K562 (cell line): ENCODE data around the gene NIPAL3. TPM values are rescaled to one million over a fixed set of nuclear protein-coding genes. Genes with fewer than 3 reads are reported as not detected.

Experiments used
- ATAC-seq: fragments of 200-7000 bp; cut with Tn5 transposase; 3 replicates; pipeline ENCODE4 v1.9.1; 2020; ENCODE audit warnings: moderate library complexity
- BruUV-seq: library from RNA; stranded (reverse); fragments of 400-500 nt; replicated peaks from 2 replicates; lab custom pipeline; 2021; lab: Mats Ljungman, UMichigan
- CTCF ChIA-PET: fragments of 300-600 bp; formaldehyde crosslinking; extraction: SDS; loops from one replicate; lab custom pipeline; 2021; ENCODE audit warnings: low intra/inter-chr PET ratio; lab: Yijun Ruan, JAX
- POLR2A ChIA-PET: fragments of 300-600, 350-650 bp; sonication (Branson Sonifier 250); formaldehyde crosslinking; extraction: SDS; loops from one replicate; lab custom pipeline; 2021; ENCODE audit warnings: antibody characterized with exemption, inconsistent platforms; lab: Yijun Ruan, JAX
- DNase-seq, 4 experiments: peaks; one replicate each; pipeline versions ENCODE4 v3.0.0 to v3.0.0-alpha.2; 2011 to 2018; ENCODE audit warnings: low spot score in 3 of 4, mixed read lengths in 3 of 4; ENCODE audit errors: extremely low read depth in 1 of 4
- FAIRE-seq: peaks from 2 replicates; lab custom pipeline; 2011; peaks lifted over from hg19 to GRCh38; lab: Jason Lieb, UNC
- H2AFZ ChIP-seq: 2 replicates; pipeline ENCODE4 v1.6.0; 2011; ENCODE audit warnings: low read depth, low read length, control low read depth, inconsistent platforms
- H3K27ac ChIP-seq: fragments of 200-600 bp; 3 replicates; pipeline ENCODE4 v1.8.0; 2011; ENCODE audit warnings: low read depth, mild to moderate bottlenecking, control low read depth, inconsistent platforms, low read length, moderate library complexity, mixed read lengths; ENCODE audit errors: extremely low read depth
- H3K27me3 ChIP-seq, 2 experiments: fragments of 300-600 bp in 1 of 2; 2 replicates in 1 of 2; 3 replicates in 1 of 2; pipeline versions ENCODE4 v1.6.0 to v1.8.0; 2011; ENCODE audit warnings: inconsistent platforms in 2 of 2, low read length in 2 of 2, mild to moderate bottlenecking in 1 of 2, mixed read lengths in 1 of 2, moderate library complexity in 1 of 2; ENCODE audit not compliant: control insufficient read depth in 2 of 2, insufficient read depth in 2 of 2
- H3K36me3 ChIP-seq: fragments of 300-600 bp; 3 replicates; pipeline ENCODE4 v1.8.0; 2011; ENCODE audit warnings: mild to moderate bottlenecking, low read length, inconsistent platforms; ENCODE audit not compliant: control insufficient read depth, insufficient read depth
- H3K4me1 ChIP-seq, 2 experiments: fragments of 200-600 bp in 1 of 2; replicated peaks in 1 of 2; 2 replicates in 1 of 2; 3 replicates in 1 of 2; pipeline versions ENCODE4 v1.5.1 to v1.8.0; 2011; ENCODE audit warnings: inconsistent platforms in 2 of 2, low read length in 2 of 2, mild to moderate bottlenecking in 1 of 2, mixed read lengths in 1 of 2, moderate library complexity in 1 of 2; ENCODE audit not compliant: control insufficient read depth in 2 of 2, insufficient read depth in 2 of 2
- H3K4me2 ChIP-seq: 2 replicates; pipeline ENCODE4 v1.6.1; 2011; ENCODE audit warnings: low read length, control low read depth, inconsistent platforms, mixed read lengths; ENCODE audit not compliant: insufficient read depth
- H3K4me3 ChIP-seq: fragments of 200-600 bp; sonication (generic), shearing (Covaris generic); 2 replicates; pipeline ENCODE4 v1.5.1; 2016; ENCODE audit warnings: control low read depth, inconsistent platforms
- H3K79me2 ChIP-seq: fragments of 200-600 bp; 3 replicates; pipeline ENCODE4 v1.8.0; 2011; ENCODE audit warnings: low read length, inconsistent platforms; ENCODE audit not compliant: control insufficient read depth, insufficient read depth
- H3K9ac ChIP-seq, 2 experiments: 2 replicates each; pipeline versions ENCODE4 v1.6.0 to v1.6.1; 2011; ENCODE audit warnings: low read depth in 2 of 2, low read length in 2 of 2, control low read depth in 1 of 2, inconsistent platforms in 1 of 2, mild to moderate bottlenecking in 1 of 2, mixed read lengths in 1 of 2; ENCODE audit not compliant: insufficient read depth in 1 of 2
- H3K9me1 ChIP-seq: one replicate; pipeline ENCODE4 v1.6.0; 2011; ENCODE audit warnings: inconsistent platforms, mild to moderate bottlenecking, low read length, moderate library complexity; ENCODE audit not compliant: control insufficient read depth, insufficient read depth
- H3K9me3 ChIP-seq: replicated peaks from 2 replicates; pipeline ENCODE4 v1.5.1; 2011; ENCODE audit warnings: low read depth, low read length, inconsistent platforms; ENCODE audit not compliant: control insufficient read depth, insufficient read depth
- H4K20me1 ChIP-seq: replicated peaks from 2 replicates; pipeline ENCODE4 v1.6.1; 2011; ENCODE audit warnings: low read length, inconsistent platforms, mixed read lengths; ENCODE audit not compliant: control insufficient read depth, insufficient read depth
- CBX1 ChIP-seq: sonication (generic); IDR thresholded peaks from 2 replicates; pipeline ENCODE4 v1.6.1; 2016; ENCODE audit warnings: antibody characterized with exemption, low read depth, mild to moderate bottlenecking
- CHD1 ChIP-seq: fragments of 200-600 bp; sonication (generic); IDR thresholded peaks from one replicate; pipeline ENCODE4 v1.6.1; 2012; ENCODE audit warnings: mild to moderate bottlenecking, moderate library complexity, low read length, inconsistent platforms
- HDAC1 ChIP-seq, 2 experiments: fragments of 450-650 bp; IDR thresholded peaks; 2 replicates each; pipeline ENCODE4 v1.6.1; 2016 to 2017; ENCODE audit warnings: inconsistent platforms in 1 of 2, mild to moderate bottlenecking in 1 of 2, moderate library complexity in 1 of 2
- ILF3 ChIP-seq: fragments of 450-650 bp; IDR thresholded peaks from 2 replicates; pipeline ENCODE4 v1.6.1; 2018; ENCODE audit warnings: antibody characterized with exemption, mild to moderate bottlenecking, moderate library complexity, borderline replicate concordance
- MAFG ChIP-seq: fragments of 450-650 bp; conservative IDR thresholded peaks from 2 replicates; pipeline ENCODE4 v1.6.1; 2016; ENCODE audit warnings: missing genetic modification characterization, missing compliant biosample characterization
- MAFK ChIP-seq: IDR thresholded peaks from 2 replicates; pipeline ENCODE4 v1.6.1; 2011; ENCODE audit warnings: low read length, improper control_type of control experiment
- MTA1 ChIP-seq: fragments of 450-650 bp; IDR thresholded peaks from 2 replicates; pipeline ENCODE4 v1.6.1; 2017; ENCODE audit warnings: borderline replicate concordance
- NR4A1 ChIP-seq, 2 experiments: fragments of 250-450 bp in 1 of 2; fragments of 450-650 bp in 1 of 2; sonication (Bioruptor Pico) in 1 of 2; IDR thresholded peaks; 2 replicates each; pipeline versions ENCODE4 v1.4.0 to v1.6.1; 2016 to 2020; ENCODE audit warnings: mild to moderate bottlenecking in 2 of 2, missing compliant biosample characterization in 1 of 2, missing genetic modification characterization in 1 of 2, moderate library complexity in 1 of 2
- POLR3A ChIP-seq: IDR thresholded peaks from 2 replicates; pipeline ENCODE4 v1.6.1; 2011; ENCODE audit warnings: borderline replicate concordance, mild to moderate bottlenecking, moderate library complexity; ENCODE audit not compliant: insufficient read length, insufficient read depth; ENCODE audit errors: extremely low read depth
- RBBP5 ChIP-seq: fragments of 200-600 bp; sonication (generic); IDR thresholded peaks from 2 replicates; pipeline ENCODE4 v1.6.1; 2012; ENCODE audit warnings: borderline replicate concordance, mild to moderate bottlenecking, low read length, control low read depth, inconsistent platforms; ENCODE audit not compliant: insufficient read depth, poor library complexity, severe bottlenecking
- SMAD3 ChIP-seq: fragments of 450-650 bp; formaldehyde crosslinking; conservative IDR thresholded peaks from 2 replicates; pipeline ENCODE4 v1.4.0; 2020; ENCODE audit warnings: mild to moderate bottlenecking
- TCF7L2 ChIP-seq: fragments of 150-350 bp; IDR thresholded peaks from 2 replicates; pipeline ENCODE4 v1.6.1; 2016; ENCODE audit warnings: low read depth, mild to moderate bottlenecking, low read length, moderate library complexity
- USF1 ChIP-seq: sonication (generic); formaldehyde crosslinking; IDR thresholded peaks from 2 replicates; pipeline ENCODE4 v1.9.0; 2022; ENCODE audit warnings: mild to moderate bottlenecking, missing genetic modification reagents
- YY1 ChIP-seq, 3 experiments: IDR thresholded peaks; 2 replicates each; pipeline ENCODE4 v1.6.1; 2011; ENCODE audit warnings: low read length in 2 of 3, mild to moderate bottlenecking in 2 of 3, moderate library complexity in 2 of 3, borderline replicate concordance in 1 of 3, control low read depth in 1 of 3, low read depth in 1 of 3; ENCODE audit not compliant: insufficient read depth in 3 of 3, insufficient replicate concordance in 2 of 3, control insufficient read depth in 1 of 3, insufficient read length in 1 of 3; ENCODE audit errors: extremely low read depth in 1 of 3
- ZBTB34 ChIP-seq: fragments of 250-450 bp; sonication (Bioruptor Pico); IDR thresholded peaks from 2 replicates; pipeline ENCODE4 v1.8.0; 2021; ENCODE audit warnings: mild to moderate bottlenecking, moderate library complexity
- ZNF316 ChIP-seq: fragments of 450-650 bp; IDR thresholded peaks from 2 replicates; pipeline ENCODE4 v1.6.1; 2016
- ZNF431 ChIP-seq: sonication (generic); formaldehyde crosslinking; IDR thresholded peaks from 2 replicates; pipeline ENCODE4 v1.8.0; 2022; ENCODE audit warnings: mild to moderate bottlenecking, missing genetic modification reagents
- WGBS: fragments of 100-300 bp; shearing (Covaris generic); methylation state at CpG from one replicate; pipeline ENCODE4 v1.1.6; 2016; ENCODE audit warnings: low coverage, mixed read lengths; ENCODE audit not compliant: insufficient coverage; ENCODE audit errors: missing lambda C conversion rate; 5-methylcytosine and 5-hydroxymethylcytosine counted together
- in situ Hi-C: fragments of 300-500 bp; cut with MboI; formaldehyde crosslinking; loops from 4 replicates; pipeline ENCODE4 v1.15.0; 2018; ENCODE audit warnings: inconsistent platforms, mixed read lengths
- intact Hi-C: fragments of 100-400 bp; cut with micrococcal nuclease; formaldehyde crosslinking; loops from 2 replicates; pipeline ENCODE4 v1.14.2; 2022
- polyA plus RNA-seq, 8 experiments: library from polyadenylated mRNA; depleted of rRNA in 4 of 8; stranded (reverse) in 5 of 8; unstranded in 3 of 8; fragments of >200 nt; fragmentation: Nextera tagmentation in 2 of 8; fragmentation: Illumina TruSeq in 1 of 8; extraction: Ambion mirVana in 2 of 8; extraction: Trizol in 1 of 8; gene quantifications; 2 replicates each; pipeline versions ENCODE4 v1.2.1 to v1.2.3, GENCODE V29; 2011 to 2014; ENCODE audit warnings: inconsistent platforms in 1 of 8, missing spikeins in 1 of 8
- total RNA-seq, 7 experiments: library from RNA; depleted of rRNA in 6 of 7; stranded (reverse); fragments of >200 nt in 6 of 7; fragmentation: Illumina TruSeq in 2 of 7; extraction: Trizol in 2 of 7; gene quantifications; 2 replicates each; pipeline versions ENCODE4 v1.2.1 to v1.2.3, GENCODE V29; 2011 to 2021; ENCODE audit warnings: low replicate concordance in 1 of 7

NIPAL3 gene
- total and polyA plus RNA-seq, 9 of the 15 experiments (the other 6 are each of a cell fraction or from before 2014, with no cell fraction given), result 10.5 to 26.3 (median 16.0) TPM

DNA sequence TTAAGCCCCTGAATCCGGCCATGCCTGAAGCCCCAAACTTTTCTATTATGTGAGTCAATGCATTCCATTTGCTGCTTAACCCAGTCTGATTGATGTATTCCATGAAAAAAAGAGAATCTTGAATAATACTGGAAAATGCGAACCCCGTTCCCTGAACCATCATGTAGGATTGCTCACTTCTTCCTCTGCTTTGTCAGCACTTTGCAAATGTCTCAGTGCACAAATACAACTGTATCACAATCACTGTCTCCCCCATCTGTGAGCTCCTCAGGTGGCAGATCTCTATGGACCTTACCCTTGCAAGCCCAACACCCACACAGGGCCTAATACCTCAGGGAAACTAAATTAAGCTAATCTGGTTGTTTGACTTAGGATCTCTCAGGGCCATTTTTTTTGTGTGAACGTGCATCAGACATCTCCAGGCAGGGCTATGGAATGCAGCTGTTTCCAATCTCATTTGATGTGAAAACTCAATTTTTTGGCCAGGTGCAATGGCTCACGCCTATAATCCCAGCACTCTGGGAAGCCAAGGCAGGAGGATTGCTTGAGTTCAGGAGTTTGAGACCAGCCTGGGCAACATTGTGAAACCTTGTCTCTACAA is 84.9 kb downstream of the NIPAL3 start (continued):
- TF ChIP-seq ZBTB34 (no peak), CBX1 (no peak), MAFG (peak; percentile 62), MTA1 (no peak), MAFK (peak; percentile 20; the same call in 1 of the 2 replicates)

DNA sequence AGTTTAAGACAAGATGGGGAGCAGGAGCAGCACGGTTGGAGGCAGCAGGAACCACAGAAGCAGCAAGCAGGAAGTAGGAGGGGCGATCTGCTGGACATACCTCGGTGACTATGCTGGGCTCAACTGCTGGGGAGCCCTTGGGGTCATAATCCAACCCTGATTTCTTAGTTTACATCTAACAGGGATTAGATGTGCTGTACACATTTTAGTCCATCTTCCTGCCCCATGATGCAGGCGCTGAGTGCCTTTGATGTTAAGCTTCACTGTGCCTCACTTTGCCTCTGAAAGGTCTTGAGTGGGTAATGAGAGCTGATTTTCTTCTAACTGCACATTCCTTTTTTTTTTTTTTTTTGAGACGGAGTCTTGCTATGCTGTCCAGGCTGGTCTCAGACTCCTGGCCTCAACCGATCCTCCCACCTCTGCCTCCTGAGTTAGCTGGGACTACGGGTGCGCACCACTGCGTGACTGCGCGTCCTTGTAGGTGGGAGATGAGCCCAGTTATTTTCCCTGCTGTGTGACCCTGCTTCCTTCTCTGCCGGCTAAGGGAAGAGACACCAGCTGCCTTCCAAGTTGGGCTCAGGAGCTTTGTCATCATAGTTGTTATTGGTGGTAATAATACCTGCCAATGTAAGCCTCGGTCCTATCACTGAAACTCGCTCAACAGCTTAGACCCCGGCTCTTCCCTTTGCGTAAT is 85.9 kb downstream of the NIPAL3 start:
- H3K36me3 ChIP-seq, result no peaks in the 10 kb centered on the region
- no peaks in the 10 kb centered on the region for H3K9me3 ChIP-seq
- 0 out of 2 replicates have a peak, but pooled peaks cover 3% of the 10 kb centered on the region for H4K20me1 ChIP-seq
- intact Hi-C loops (loop anchor here (5.0 kb wide), 1 partner anchor 84 kb away; the partner anchor contains the start of gene NIPAL3), in situ Hi-C loops (no loop called here)
- H3K79me2 ChIP-seq, result no peaks in the 10 kb centered on the region
- DNase-seq (peak in 2 of 4 experiments; percentile 57 to 67), FAIRE-seq (peak; percentile 75), ATAC-seq (peak; percentile 59)
- POLR2A ChIA-PET, result interaction anchor here (0.6 to 1.6 kb wide), 11 partner anchors 8 to 1354 kb away, joined by 3 to 5 read pairs (median 3); partner anchors contain the start of gene STPG1
- H3K27me3 ChIP-seq, result peaks cover 27 to 39% of the 10 kb centered on the region in 2 experiments
- H3K9me1 ChIP-seq, result no peaks in the 10 kb centered on the region
- TSS peak; percentile 80 for BruUV-seq
- peaks cover 15 to 16% of the 10 kb centered on the region in 2 experiments; a peak in 4 of 5 replicates for H3K4me1 ChIP-seq
- peak overlapping the region; percentile 92 for H3K4me2 ChIP-seq
- peak overlapping the region; percentile 78; the same call in 2 of the 3 replicates for H3K27ac ChIP-seq
- H3K4me3 ChIP-seq, result peak overlapping the region; percentile 67
- H2AFZ ChIP-seq, result peak overlapping the region; percentile 97
- CTCF ChIA-PET, result no interaction called here
- 56% methylated on average over 15 of the region's 16 CpGs for WGBS
- H3K9ac ChIP-seq, result peak overlapping the region; percentile 76 to 92; a peak in 3 of 4 replicates
- TF ChIP-seq SMAD3 (CRISPR knock-in tag) (no peak), ILF3 (no peak), ZNF316 (no peak), HDAC1 (IDR thresholded peaks at IDR 0.05) (no peak), NR4A1 (CRISPR knock-in tag; IDR thresholded peaks at IDR 0.05) (no peak), NR4A1 (tag; IDR thresholded peaks at IDR 0.05) (no peak), CHD1 (no peak), YY1 (IDR thresholded peaks at IDR 0.05; ENCODE audit: borderline replicate concordance in 1 of 3, control insufficient read depth in 1 of 3, extremely low read depth in 1 of 3, insufficient read depth in 3 of 3, insufficient read length in 1 of 3, insufficient replicate concordance in 2 of 3, low read depth in 1 of 3, low read length in 2 of 3) (peak in 1 of 3 experiments; percentile 30), USF1 (CRISPR knock-in tag) (0 out of 2 replicates have a peak, but pooled peaks have one; percentile 23), ZNF431 (CRISPR knock-in tag) (no peak), POLR3A (no peak), TCF7L2 (no peak), RBBP5 (peak; percentile 9)
